Neural cell (in vitro differentiated cells): ENCODE data around the gene AP4S1. TPM values are rescaled to one million over a fixed set of nuclear protein-coding genes. Genes with fewer than 3 reads are reported as not detected.

ENCODE experiments used
- H2AFZ ChIP-seq: fragments of 200-600, 300-800 bp; sonication (generic), shearing (Covaris generic); 2 replicates; pipeline ENCODE4 v1.6.0; 2014; ENCODE audit warnings: low read depth, mild to moderate bottlenecking, antibody characterized with exemption, low read length, moderate library complexity
- H3F3A ChIP-seq: fragments of 200-600 bp; shearing (Covaris generic); 2 replicates; pipeline ENCODE4 v1.6.1; 2016; ENCODE audit warnings: mild to moderate bottlenecking, moderate library complexity, mixed read lengths, antibody characterized with exemption, low read length; ENCODE audit not compliant: insufficient read depth, poor library complexity, severe bottlenecking
- H3K27ac ChIP-seq: fragments of 200-600, 300-800 bp; sonication (generic), shearing (Covaris generic); 2 replicates; pipeline ENCODE4 v1.5.1; 2014; ENCODE audit warnings: mild to moderate bottlenecking, low read length, moderate library complexity
- H3K27me3 ChIP-seq: fragments of 300-800, 200-600 bp; sonication (generic), shearing (Covaris generic); 2 replicates; pipeline ENCODE4 v1.6.0; 2014; ENCODE audit warnings: mild to moderate bottlenecking, low read depth, low read length, moderate library complexity; ENCODE audit not compliant: insufficient read depth
- H3K36me3 ChIP-seq: fragments of 300-800, 200-600 bp; sonication (generic), shearing (Covaris generic); 2 replicates; pipeline ENCODE4 v1.5.1; 2014; ENCODE audit warnings: mild to moderate bottlenecking, antibody characterized with exemption, low read length, moderate library complexity; ENCODE audit not compliant: insufficient read depth
- H3K4me2 ChIP-seq: fragments of 300-800, 200-600 bp; sonication (generic), shearing (Covaris generic); 2 replicates; pipeline ENCODE4 v1.6.0; 2014; ENCODE audit warnings: mild to moderate bottlenecking, low read length
- H3K4me3 ChIP-seq: fragments of 300-800, 200-600 bp; sonication (generic), shearing (Covaris generic); 2 replicates; pipeline ENCODE4 v1.5.1; 2014; ENCODE audit warnings: mild to moderate bottlenecking, low read length, moderate library complexity
- H3K79me2 ChIP-seq: fragments of 200-600 bp; shearing (Covaris generic); replicated peaks from 2 replicates; pipeline ENCODE4 v1.6.0; 2014; ENCODE audit warnings: mild to moderate bottlenecking, low read length, moderate library complexity; ENCODE audit not compliant: insufficient read depth
- H3K9ac ChIP-seq: fragments of 300-800, 200-600 bp; sonication (generic), shearing (Covaris generic); 2 replicates; pipeline ENCODE4 v1.6.1; 2016; ENCODE audit warnings: mild to moderate bottlenecking, low read length, mixed read lengths
- H3K9me2 ChIP-seq: fragments of 200-600 bp; shearing (Covaris generic); 2 replicates; pipeline ENCODE4 v1.6.1; 2016; ENCODE audit warnings: mild to moderate bottlenecking, low read length, mixed read lengths; ENCODE audit not compliant: insufficient read depth
- H3K9me3 ChIP-seq: fragments of 200-600, 300-800 bp; sonication (generic), shearing (Covaris generic); 2 replicates; pipeline ENCODE4 v1.6.1; 2016; ENCODE audit warnings: mild to moderate bottlenecking, mixed run types, low read length, moderate library complexity, mixed read lengths
- H4K20me1 ChIP-seq: fragments of 200-600 bp; shearing (Covaris generic); 2 replicates; pipeline ENCODE4 v1.6.1; 2016; ENCODE audit warnings: mild to moderate bottlenecking, mixed run types; ENCODE audit not compliant: insufficient read depth
- EP300 ChIP-seq: fragments of 450-650 bp; conservative IDR thresholded peaks from 2 replicates; pipeline ENCODE4 v1.6.1; 2014; ENCODE audit warnings: antibody characterized with exemption, mild to moderate bottlenecking, moderate library complexity; ENCODE audit not compliant: poor library complexity, severe bottlenecking
- EZH2 ChIP-seq: fragments of 200-600, 300-800 bp; shearing (Covaris generic), sonication (generic); IDR thresholded peaks from 2 replicates; pipeline ENCODE4 v1.6.1; 2014; ENCODE audit warnings: antibody characterized with exemption, low read length, borderline replicate concordance, mild to moderate bottlenecking; ENCODE audit not compliant: insufficient read depth, poor library complexity, severe bottlenecking
- MXI1 ChIP-seq: fragments of 450-650 bp; conservative IDR thresholded peaks from 2 replicates; pipeline ENCODE4 v1.6.1; 2014; ENCODE audit warnings: antibody characterized with exemption, mild to moderate bottlenecking; ENCODE audit not compliant: poor library complexity, severe bottlenecking
- POLR2AphosphoS5 ChIP-seq: IDR thresholded peaks from 2 replicates; pipeline ENCODE4 v1.6.1; 2012
- RAD21 ChIP-seq: fragments of 450-650 bp; conservative IDR thresholded peaks from 2 replicates; pipeline ENCODE4 v1.6.1; 2014; ENCODE audit warnings: antibody characterized with exemption, mild to moderate bottlenecking, moderate library complexity
- SMC3 ChIP-seq: fragments of 450-650 bp; conservative IDR thresholded peaks from 2 replicates; pipeline ENCODE4 v1.6.1; 2014; ENCODE audit warnings: antibody characterized with exemption, mild to moderate bottlenecking, moderate library complexity; ENCODE audit not compliant: poor library complexity
- TAF1 ChIP-seq: IDR thresholded peaks from 2 replicates; pipeline ENCODE4 v1.6.1; 2012; ENCODE audit warnings: low read depth
- polyA plus RNA-seq: library from polyadenylated mRNA; depleted of rRNA; stranded (reverse); fragments of >200 nt; gene quantifications from 2 replicates; pipeline ENCODE4 v1.2.3, GENCODE V29; 2014
- TF ChIP-seq, protein P1 (sequence below): fragments of 450-650 bp; IDR thresholded peaks from 2 replicates; pipeline ENCODE4 v1.5.1; 2014; ENCODE audit warnings: antibody characterized with exemption, mild to moderate bottlenecking, moderate library complexity; ENCODE audit not compliant: poor library complexity, severe bottlenecking
- TF ChIP-seq, protein P2 (sequence below): IDR thresholded peaks from 2 replicates; pipeline ENCODE4 v1.6.1; 2012; ENCODE audit warnings: borderline replicate concordance

The AP4S1 gene
- polyA plus RNA-seq, 1 donor from 2014 or later = 20.8 TPM

DNA sequence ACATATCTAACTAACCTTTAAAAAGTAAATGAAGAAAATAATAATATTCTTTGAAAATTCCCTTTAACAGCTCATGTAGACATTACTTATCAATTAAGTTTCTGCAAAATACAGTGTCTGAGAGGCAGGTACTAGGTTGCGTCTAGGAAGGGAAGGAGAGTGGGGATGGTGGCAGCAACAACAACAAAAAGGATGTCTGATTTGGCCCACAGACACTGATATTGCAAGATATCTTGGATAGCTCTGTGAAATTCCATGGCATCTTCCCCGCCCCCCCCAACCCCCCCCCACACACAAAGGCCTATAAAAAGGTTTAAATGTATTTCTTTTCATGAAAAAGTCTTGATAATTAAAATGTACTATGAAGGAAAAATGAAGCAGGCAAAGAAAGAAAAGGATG, 41.6 kb upstream of the AP4S1 start:
- Histone ChIP-seq H3K27ac (no peak overlapping the region), H4K20me1 (no peaks in the 10 kb centered on the region), H2AFZ (no peak overlapping the region), H3K27me3 (no peaks in the 10 kb centered on the region), H3K36me3 (no peaks in the 10 kb centered on the region), H3K4me3 (no peak overlapping the region), H3K79me2 (peaks cover 62% of the 10 kb centered on the region), H3F3A (no peaks in the 10 kb centered on the region), H3K9me2 (no peaks in the 10 kb centered on the region), H3K4me2 (no peak overlapping the region), H3K9ac (no peak overlapping the region), H3K9me3 (no peaks in the 10 kb centered on the region)
- TF ChIP-seq MXI1 = no peak
- TF ChIP-seq SMC3 = no peak
- no peak for TF ChIP-seq POLR2AphosphoS5
- no peak for TF ChIP-seq RAD21
- TF ChIP-seq, protein P1, sequence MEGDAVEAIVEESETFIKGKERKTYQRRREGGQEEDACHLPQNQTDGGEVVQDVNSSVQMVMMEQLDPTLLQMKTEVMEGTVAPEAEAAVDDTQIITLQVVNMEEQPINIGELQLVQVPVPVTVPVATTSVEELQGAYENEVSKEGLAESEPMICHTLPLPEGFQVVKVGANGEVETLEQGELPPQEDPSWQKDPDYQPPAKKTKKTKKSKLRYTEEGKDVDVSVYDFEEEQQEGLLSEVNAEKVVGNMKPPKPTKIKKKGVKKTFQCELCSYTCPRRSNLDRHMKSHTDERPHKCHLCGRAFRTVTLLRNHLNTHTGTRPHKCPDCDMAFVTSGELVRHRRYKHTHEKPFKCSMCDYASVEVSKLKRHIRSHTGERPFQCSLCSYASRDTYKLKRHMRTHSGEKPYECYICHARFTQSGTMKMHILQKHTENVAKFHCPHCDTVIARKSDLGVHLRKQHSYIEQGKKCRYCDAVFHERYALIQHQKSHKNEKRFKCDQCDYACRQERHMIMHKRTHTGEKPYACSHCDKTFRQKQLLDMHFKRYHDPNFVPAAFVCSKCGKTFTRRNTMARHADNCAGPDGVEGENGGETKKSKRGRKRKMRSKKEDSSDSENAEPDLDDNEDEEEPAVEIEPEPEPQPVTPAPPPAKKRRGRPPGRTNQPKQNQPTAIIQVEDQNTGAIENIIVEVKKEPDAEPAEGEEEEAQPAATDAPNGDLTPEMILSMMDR = no peak
- TF ChIP-seq, protein P2, sequence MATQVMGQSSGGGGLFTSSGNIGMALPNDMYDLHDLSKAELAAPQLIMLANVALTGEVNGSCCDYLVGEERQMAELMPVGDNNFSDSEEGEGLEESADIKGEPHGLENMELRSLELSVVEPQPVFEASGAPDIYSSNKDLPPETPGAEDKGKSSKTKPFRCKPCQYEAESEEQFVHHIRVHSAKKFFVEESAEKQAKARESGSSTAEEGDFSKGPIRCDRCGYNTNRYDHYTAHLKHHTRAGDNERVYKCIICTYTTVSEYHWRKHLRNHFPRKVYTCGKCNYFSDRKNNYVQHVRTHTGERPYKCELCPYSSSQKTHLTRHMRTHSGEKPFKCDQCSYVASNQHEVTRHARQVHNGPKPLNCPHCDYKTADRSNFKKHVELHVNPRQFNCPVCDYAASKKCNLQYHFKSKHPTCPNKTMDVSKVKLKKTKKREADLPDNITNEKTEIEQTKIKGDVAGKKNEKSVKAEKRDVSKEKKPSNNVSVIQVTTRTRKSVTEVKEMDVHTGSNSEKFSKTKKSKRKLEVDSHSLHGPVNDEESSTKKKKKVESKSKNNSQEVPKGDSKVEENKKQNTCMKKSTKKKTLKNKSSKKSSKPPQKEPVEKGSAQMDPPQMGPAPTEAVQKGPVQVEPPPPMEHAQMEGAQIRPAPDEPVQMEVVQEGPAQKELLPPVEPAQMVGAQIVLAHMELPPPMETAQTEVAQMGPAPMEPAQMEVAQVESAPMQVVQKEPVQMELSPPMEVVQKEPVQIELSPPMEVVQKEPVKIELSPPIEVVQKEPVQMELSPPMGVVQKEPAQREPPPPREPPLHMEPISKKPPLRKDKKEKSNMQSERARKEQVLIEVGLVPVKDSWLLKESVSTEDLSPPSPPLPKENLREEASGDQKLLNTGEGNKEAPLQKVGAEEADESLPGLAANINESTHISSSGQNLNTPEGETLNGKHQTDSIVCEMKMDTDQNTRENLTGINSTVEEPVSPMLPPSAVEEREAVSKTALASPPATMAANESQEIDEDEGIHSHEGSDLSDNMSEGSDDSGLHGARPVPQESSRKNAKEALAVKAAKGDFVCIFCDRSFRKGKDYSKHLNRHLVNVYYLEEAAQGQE = no peak
- no peak for TF ChIP-seq EZH2
- TF ChIP-seq TAF1 = no peak
- no peak for TF ChIP-seq EP300

DNA sequence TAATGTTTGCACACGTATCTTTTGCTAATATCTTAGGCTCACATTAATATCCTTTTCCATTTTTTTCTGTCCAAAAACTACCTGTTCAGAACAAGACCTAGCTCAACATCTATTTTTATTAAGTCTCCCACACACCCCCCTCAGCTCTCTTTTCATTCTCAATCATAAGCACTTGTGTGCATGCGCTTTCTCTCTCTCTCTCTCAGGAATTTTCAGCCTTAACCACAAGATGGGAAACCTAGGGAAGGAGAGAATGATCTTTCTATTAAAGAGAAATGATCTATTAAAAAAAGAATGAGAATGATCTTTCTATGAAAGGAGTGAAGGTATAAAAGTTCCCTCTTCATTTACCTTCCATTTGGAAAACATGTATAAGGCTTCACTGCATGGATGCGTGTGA, 39.7 kb upstream of the AP4S1 start:
- Histone ChIP-seq H3K36me3 (no peaks in the 10 kb centered on the region), H3K27ac (no peak overlapping the region), H3K9me3 (no peaks in the 10 kb centered on the region), H3K4me3 (no peak overlapping the region), H3K9me2 (no peaks in the 10 kb centered on the region), H3K79me2 (peaks cover 63% of the 10 kb centered on the region), H3F3A (no peaks in the 10 kb centered on the region), H3K27me3 (no peaks in the 10 kb centered on the region), H4K20me1 (no peaks in the 10 kb centered on the region), H2AFZ (no peak overlapping the region), H3K4me2 (no peak overlapping the region), H3K9ac (no peak overlapping the region)
- TF ChIP-seq EP300 (no peak), EZH2 (no peak)
- TF ChIP-seq, protein P2 = no peak
